ENCODE measurements around the gene MYO18B.
"Not testable (repeated sequence)": the region's sequence is repeated elsewhere in the genome, so short reads cannot be mapped to it uniquely, and the experiment has no call there.

Gene MYO18B

GRCh38 chr22:25741692-25742626, at the start of gene MYO18B:
MYO18B (plus strand) TSS chr22:25742188; CDS start chr22:25761093, 18,905 bp downstream.
- DNase-seq (ENCODE audit: low spot score): no peak

DNA sequence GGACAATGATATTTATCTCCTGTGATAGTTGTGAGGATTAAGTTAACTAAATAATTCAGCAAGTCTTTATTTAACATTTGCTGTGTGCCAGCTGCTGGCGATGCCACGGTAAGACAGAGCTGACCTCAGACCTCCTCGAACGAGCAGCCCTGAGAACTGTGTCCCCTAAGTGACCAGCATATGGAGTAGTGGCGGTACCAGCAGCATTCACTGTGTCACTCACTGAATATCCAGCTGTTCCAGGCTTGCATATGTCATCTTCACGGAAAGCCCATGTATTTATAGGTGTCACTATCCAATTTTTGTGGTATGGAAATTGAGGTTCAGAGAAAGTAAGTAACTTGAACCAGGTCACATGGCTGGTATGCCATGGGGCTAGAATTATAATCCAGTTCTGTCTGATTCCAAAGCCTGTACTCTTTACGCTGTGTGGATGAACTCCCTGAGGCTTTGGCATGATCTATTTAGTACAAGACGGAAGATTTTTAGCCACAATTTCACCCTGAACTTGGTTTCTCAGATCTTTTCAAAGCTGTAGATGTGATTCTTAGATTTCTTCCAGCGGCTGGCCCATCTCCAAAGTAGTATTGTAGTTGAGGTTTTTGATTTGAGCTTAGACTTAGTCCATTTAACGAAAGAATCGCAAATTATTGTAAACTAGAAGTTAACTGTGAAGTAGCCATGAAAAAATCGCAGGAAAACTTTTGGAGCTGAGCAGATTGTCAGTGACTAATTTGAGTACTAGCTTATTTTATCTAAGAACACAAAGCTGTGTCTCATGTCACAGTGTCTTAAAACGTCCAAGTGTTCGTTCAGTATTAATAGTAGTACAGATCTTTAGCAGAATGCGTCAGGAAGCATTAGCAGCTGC, 49.4 kb upstream of the MYO18B start:
- DNase-seq (ENCODE audit: low spot score): no peak

DNA sequence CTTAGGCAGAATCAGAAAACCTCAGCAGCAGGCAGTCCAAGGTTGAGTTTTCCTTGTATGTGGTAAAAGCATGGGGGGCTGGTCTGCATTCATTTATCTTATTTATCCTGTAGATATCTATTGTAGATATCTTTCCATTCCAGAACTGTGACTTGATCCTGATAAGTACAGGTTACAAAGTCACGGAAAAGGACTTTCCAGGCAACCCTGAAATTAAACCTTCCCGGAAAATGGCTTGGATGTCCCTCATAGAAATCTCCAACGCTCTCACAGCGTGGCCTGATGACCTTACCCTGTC, 48.8 kb upstream of the MYO18B start:
- DNase-seq (ENCODE audit: low spot score): no peak

- no peak for DNase-seq (ENCODE audit: low spot score)
These were observed 47.6 kb upstream of the MYO18B start for GRCh38 chr22:25694196-25694907.

GRCh38 chr22:25695146-25695545, 46.8 kb upstream of the MYO18B start:
- no peak for DNase-seq (ENCODE audit: low spot score)

- DNase-seq (ENCODE audit: low spot score): no peak
These were observed 45.2 kb upstream of the MYO18B start for GRCh38 chr22:25696763-25697162.

DNA sequence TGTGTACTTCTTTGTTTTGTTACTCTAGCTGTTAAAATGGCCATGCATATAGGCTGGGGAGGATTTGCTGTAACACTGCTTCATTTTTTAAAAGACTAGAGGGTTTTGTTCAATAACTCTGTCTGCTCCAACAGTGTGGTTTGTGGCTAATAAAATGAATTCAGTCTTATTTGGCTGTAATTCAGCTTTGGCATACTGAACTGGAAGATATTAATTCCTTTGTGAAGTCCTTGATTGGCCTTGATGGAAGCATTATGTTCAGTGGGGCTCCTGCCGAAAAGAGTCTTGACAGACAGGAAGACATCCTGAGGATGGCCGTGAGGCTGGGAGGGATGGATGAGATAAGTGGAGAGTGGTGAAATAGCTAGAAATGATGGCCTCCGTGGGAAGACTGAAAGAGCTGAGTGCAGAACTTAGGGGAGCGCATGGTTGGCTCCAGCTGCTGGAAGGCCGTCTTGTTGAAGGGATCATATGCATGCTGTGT, 44.8 kb upstream of the MYO18B start:
- no peak for DNase-seq (ENCODE audit: low spot score)

DNA sequence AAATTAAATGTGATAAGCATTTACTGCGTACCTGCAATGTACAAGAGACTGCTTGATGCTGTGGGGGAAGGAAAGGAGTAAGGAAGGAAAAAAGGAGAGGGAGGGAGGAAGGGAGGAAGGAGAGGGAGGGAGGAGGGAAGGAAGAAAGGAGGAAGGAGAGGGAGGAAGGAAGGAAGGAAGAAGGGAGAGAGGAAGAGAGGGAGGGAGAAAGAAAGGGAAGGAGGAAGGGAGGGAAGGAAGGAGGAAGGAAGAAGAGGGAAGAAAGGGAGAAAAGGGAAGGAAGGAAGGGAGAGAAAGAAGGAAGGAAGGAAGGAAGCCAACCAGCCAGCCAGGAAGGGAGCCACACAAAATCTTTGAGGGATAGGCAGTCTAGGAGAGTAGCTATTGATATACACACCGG, 44.0 kb upstream of the MYO18B start:
- no peak for DNase-seq (ENCODE audit: low spot score)

DNA sequence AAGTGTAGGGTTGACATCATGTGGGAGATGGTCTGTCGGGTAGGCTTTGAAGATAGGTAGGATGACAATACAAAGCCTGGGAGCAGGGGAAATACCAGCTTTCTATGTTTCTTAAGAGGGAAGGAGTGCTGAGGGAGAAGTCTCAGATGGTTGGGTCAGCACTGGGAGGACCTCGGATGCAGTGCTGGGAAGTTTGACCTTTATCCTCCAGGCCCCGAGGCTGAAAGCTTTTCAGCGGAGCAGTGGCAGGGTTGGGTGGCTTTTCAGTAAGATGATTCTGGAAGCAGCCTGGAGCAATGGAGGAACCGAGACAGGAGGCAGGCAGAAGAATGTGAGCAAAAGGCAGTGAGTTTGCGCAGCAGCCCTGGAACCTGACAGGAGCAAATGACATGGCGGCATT, 43.5 kb upstream of the MYO18B start:
- DNase-seq (ENCODE audit: low spot score): no peak

DNA sequence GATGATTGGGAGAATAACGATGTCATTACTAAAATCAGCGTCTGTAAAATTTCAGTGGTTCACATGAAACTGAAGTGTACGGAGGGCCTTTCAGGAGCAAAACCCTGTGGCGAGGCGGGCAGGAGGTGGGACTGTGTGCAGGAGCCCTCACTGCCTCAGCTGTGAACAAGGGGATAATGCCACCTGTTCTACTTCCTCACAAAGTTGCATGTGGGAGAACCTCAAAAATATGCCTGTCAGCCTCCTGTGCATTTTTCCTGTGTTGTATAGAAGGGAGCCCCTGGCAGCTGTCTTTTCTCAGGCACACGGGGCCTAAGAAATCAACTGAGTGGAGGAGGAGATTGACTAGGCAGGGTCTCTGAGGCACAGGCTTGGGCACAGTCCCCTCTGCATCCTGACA, 43.0 kb upstream of the MYO18B start:
- no peak for DNase-seq (ENCODE audit: low spot score)

GRCh38 chr22:25701056-25701780, 40.8 kb upstream of the MYO18B start:
- DNase-seq (ENCODE audit: low spot score): no peak

DNA sequence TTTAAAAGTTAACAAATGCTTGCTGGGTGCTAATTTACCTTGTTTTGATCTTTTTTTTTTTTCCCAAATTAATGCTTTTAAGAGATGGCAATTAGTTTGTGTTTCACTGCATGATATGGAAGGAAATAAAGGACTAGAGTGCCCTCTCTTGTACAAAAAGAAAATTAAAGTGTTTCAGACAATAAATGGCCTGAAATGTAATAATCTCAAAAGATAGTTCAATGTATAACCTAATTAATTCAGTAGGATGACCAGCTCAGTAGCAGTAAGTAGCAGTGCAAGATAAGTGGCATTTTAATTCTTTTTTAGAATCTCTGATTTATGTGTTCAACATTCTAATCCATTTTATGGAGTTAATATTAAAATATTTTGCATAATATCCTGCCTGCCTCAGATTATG, 39.9 kb upstream of the MYO18B start:
- DNase-seq (ENCODE audit: low spot score): no peak

- DNase-seq (ENCODE audit: low spot score): peak; percentile 85
These were observed 39.3 kb upstream of the MYO18B start for GRCh38 chr22:25702571-25703167.

GRCh38 chr22:25704701-25705100, 37.3 kb upstream of the MYO18B start:
- DNase-seq (ENCODE audit: low spot score): peak; percentile 35

DNA sequence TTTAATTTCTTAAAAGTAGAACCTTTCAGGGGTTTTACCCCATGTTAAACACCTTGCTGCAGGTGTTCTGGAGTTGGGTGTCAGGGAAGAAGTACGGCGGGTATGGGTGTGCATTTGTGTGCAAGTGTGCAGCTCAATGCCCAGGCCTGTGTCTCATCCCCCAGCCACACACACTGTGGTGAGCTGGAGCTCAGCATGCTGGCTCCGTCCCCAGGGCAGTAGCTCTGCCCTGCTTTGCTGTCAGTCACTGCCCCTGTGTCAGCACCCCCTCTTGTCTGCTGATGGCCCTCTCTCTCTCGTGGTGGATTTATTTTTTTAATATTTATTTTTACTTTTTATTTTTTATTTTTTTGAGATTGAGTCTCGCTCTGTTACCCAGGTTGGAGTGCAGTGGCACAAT, 35.8 kb upstream of the MYO18B start:
- no peak for DNase-seq (ENCODE audit: low spot score)

DNA sequence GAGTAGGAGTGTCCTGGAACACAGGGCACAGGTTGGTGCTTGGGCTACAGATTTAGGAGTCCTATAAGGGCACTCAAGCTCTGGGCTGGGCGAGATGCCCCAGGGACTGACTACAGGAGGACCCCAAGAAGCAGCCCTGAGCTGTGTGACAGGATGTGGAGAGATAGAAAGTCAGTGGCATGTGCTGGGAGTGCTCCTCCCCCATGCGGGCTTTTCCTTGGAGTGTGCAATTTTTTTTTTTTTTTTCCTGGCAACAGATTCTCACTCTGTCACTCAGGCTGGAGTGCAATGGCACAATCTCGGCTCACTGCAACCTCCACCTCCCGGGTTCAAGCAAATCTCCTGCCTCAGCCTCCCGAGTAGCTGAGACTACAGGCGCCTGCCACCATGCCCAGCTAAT, 33.6 kb upstream of the MYO18B start:
- not testable (repeated sequence) for DNase-seq (ENCODE audit: low spot score)

DNA sequence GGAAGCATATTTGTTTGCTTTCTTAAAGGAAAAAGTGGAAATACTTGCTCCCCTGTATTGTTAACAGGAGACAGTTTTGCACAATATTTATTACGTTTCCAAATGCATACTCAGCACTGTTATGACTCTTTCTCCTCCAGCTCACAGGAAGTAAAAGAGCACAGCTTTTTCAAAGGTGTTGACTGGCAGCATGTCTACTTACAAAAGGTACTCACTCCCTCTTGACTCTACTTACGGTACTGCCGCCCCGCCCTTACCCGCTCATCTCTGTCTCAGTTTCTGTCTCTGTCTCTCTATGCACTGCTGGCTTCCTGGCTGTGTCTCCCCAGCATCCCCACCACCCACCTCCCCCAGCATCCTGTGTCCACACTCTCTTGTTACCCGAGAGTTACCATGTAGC, 32.2 kb upstream of the MYO18B start:
- peak; percentile 80 for DNase-seq (ENCODE audit: low spot score)

DNA sequence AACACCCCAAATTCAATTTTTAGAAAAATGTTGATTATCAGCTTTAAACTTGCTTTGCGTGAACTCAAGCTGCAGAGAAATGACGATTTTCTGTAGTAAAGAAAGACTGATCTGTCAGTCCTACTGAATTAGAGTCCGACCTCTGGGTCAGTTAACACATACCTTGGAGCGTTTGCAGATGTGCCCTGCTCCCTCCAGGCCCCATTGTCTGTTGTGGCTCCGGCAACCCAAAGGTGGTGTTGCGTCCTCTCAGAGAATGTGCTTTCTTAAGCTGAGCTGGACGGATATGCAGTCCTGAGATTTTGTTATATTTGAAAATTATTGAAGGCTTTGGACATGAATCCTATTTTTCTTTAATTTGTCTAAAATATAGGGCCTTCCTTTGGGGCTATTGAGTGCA, 31.5 kb upstream of the MYO18B start:
- DNase-seq (ENCODE audit: low spot score): no peak

GRCh38 chr22:25711491-25711890, 30.5 kb upstream of the MYO18B start:
- no peak for DNase-seq (ENCODE audit: low spot score)

GRCh38 chr22:25712661-25713400, 29.2 kb upstream of the MYO18B start:
- DNase-seq (ENCODE audit: low spot score): no peak

DNA sequence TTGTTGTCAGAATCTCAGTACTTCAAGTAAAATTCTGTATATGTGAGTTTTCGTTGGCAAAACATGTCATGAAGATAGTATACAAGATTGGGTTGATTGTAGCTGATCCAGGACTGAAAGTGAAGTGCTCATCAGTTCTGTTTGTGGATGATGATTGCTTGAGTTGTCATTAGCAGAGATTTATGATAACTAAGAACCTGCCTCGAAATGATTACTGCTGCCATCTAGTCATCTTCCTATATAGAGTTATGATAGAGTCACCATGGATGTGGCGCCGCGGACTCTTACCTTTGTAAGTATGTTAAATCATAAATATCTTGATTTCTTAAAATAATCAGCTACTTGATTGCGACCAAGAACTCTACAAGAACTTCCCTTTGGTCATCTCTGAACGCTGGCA, 27.9 kb upstream of the MYO18B start:
- DNase-seq (ENCODE audit: low spot score): no peak
